H9 (cell line): Measurements from ENCODE around the gene HMCES. TPM values are rescaled to one million over a fixed set of nuclear protein-coding genes. Genes with fewer than 3 reads are reported as not detected.

Source experiments
- DNase-seq: peaks from one replicate; pipeline ENCODE4 v3.0.0-alpha.2; 2017
- H2AFZ ChIP-seq: one replicate; pipeline ENCODE4 v1.6.1; 2013; ENCODE audit warnings: mild to moderate bottlenecking, low read length, control low read depth, moderate library complexity
- H2AK5ac ChIP-seq: 2 replicates; pipeline ENCODE4 v1.6.1; 2013; ENCODE audit warnings: low read length, control low read depth, mixed read lengths; ENCODE audit not compliant: insufficient read length
- H2BK120ac ChIP-seq: one replicate; pipeline ENCODE4 v1.6.1; 2013; ENCODE audit warnings: low read depth, mild to moderate bottlenecking, low read length, control low read depth, inconsistent platforms; ENCODE audit not compliant: poor library complexity, severe bottlenecking
- H2BK12ac ChIP-seq: 2 replicates; pipeline ENCODE4 v1.6.1; 2013; ENCODE audit warnings: low read length, control low read depth, mixed read lengths, low read depth; ENCODE audit not compliant: insufficient read length
- H2BK15ac ChIP-seq: 2 replicates; pipeline ENCODE4 v1.6.1; 2013; ENCODE audit warnings: low read depth, low read length, control low read depth
- H2BK20ac ChIP-seq: one replicate; pipeline ENCODE4 v1.6.1; 2013; ENCODE audit warnings: low read depth, mild to moderate bottlenecking, low read length, control low read depth, inconsistent platforms; ENCODE audit not compliant: poor library complexity, severe bottlenecking
- H2BK5ac ChIP-seq: 2 replicates; pipeline ENCODE4 v1.6.1; 2013; ENCODE audit warnings: low read length, control low read depth, mixed read lengths; ENCODE audit not compliant: insufficient read length
- H3K14ac ChIP-seq: 2 replicates; pipeline ENCODE4 v1.6.1; 2013; ENCODE audit warnings: low read length, control low read depth; ENCODE audit not compliant: insufficient read depth
- H3K18ac ChIP-seq: 2 replicates; pipeline ENCODE4 v1.6.1; 2013; ENCODE audit warnings: low read depth, mild to moderate bottlenecking, mixed read lengths, low read length, control low read depth; ENCODE audit not compliant: insufficient read length
- H3K23ac ChIP-seq: 2 replicates; pipeline ENCODE4 v1.6.1; 2013; ENCODE audit warnings: low read length, control low read depth, mixed read lengths, low read depth; ENCODE audit not compliant: insufficient read length
- H3K23me2 ChIP-seq: 2 replicates; pipeline ENCODE4 v1.6.1; 2013; ENCODE audit warnings: low read depth, mild to moderate bottlenecking, mixed read lengths, low read length, control low read depth; ENCODE audit not compliant: insufficient read length, poor library complexity, severe bottlenecking
- H3K27ac ChIP-seq: 2 replicates; pipeline ENCODE4 v1.5.1; 2013; ENCODE audit warnings: low read length, control low read depth, mixed read lengths, low read depth; ENCODE audit not compliant: insufficient read length
- H3K27me3 ChIP-seq: 2 replicates; pipeline ENCODE4 v1.6.1; 2013; ENCODE audit warnings: low read length, control low read depth, inconsistent platforms; ENCODE audit not compliant: insufficient read depth
- H3K4ac ChIP-seq: 2 replicates; pipeline ENCODE4 v1.6.1; 2013; ENCODE audit warnings: low read depth, mild to moderate bottlenecking, control low read depth, inconsistent platforms, low read length, moderate library complexity
- H3K4me1 ChIP-seq: 2 replicates; pipeline ENCODE4 v1.6.1; 2013; ENCODE audit warnings: low read length, control low read depth, inconsistent platforms; ENCODE audit not compliant: insufficient read depth
- H3K4me2 ChIP-seq: 2 replicates; pipeline ENCODE4 v1.6.1; 2013; ENCODE audit warnings: low read length, control low read depth, mixed read lengths; ENCODE audit not compliant: insufficient read length, insufficient read depth
- H3K56ac ChIP-seq: 2 replicates; pipeline ENCODE4 v1.6.1; 2013; ENCODE audit warnings: low read depth, mild to moderate bottlenecking, mixed read lengths, low read length, control low read depth; ENCODE audit not compliant: insufficient read length
- H3K79me1 ChIP-seq: 2 replicates; pipeline ENCODE4 v1.6.1; 2013; ENCODE audit warnings: low read depth, mild to moderate bottlenecking, moderate library complexity, low read length, control low read depth, inconsistent platforms; ENCODE audit not compliant: insufficient read depth, poor library complexity, severe bottlenecking
- H3K79me2 ChIP-seq: 2 replicates; pipeline ENCODE4 v1.6.1; 2013; ENCODE audit warnings: low read length, control low read depth, inconsistent platforms; ENCODE audit not compliant: insufficient read depth
- H3K9ac ChIP-seq: 2 replicates; pipeline ENCODE4 v1.6.1; 2013; ENCODE audit warnings: low read length, control low read depth, mixed read lengths; ENCODE audit not compliant: insufficient read length; ENCODE audit errors: extremely low read depth
- H3K9me3 ChIP-seq: one replicate; pipeline ENCODE4 v1.6.1; 2013; ENCODE audit warnings: low read depth, low read length, inconsistent platforms; ENCODE audit not compliant: control insufficient read depth
- H3T11ph ChIP-seq: one replicate; pipeline ENCODE4 v1.6.1; 2013; ENCODE audit warnings: mild to moderate bottlenecking, low read length, control low read depth, inconsistent platforms
- H4K20me1 ChIP-seq: one replicate; pipeline ENCODE4 v1.6.1; 2013; ENCODE audit not compliant: control insufficient read depth, insufficient read length, insufficient read depth
- H4K5ac ChIP-seq: 2 replicates; pipeline ENCODE4 v1.6.1; 2013; ENCODE audit warnings: low read depth, mild to moderate bottlenecking, mixed read lengths, low read length, control low read depth; ENCODE audit not compliant: insufficient read length
- H4K8ac ChIP-seq: replicated peaks from 2 replicates; pipeline ENCODE4 v1.6.1; 2013; ENCODE audit warnings: low read length, control low read depth, mixed read lengths, low read depth; ENCODE audit not compliant: insufficient read length
- H4K91ac ChIP-seq: 2 replicates; pipeline ENCODE4 v1.6.1; 2013; ENCODE audit warnings: low read depth, mild to moderate bottlenecking, moderate library complexity, mixed read lengths, low read length, control low read depth; ENCODE audit not compliant: insufficient read length
- H3K27ac Mint-ChIP-seq, 3 experiments: 2 replicates in 2 of 3; 3 replicates in 1 of 3; pipeline ENCODE4 v1.8.0; 2020 to 2021; ENCODE audit warnings: mixed read lengths in 3 of 3, mild to moderate bottlenecking in 1 of 3, moderate library complexity in 1 of 3
- H3K27me3 Mint-ChIP-seq: 2 replicates; pipeline ENCODE4 v1.8.0; 2021; ENCODE audit warnings: low read depth, mild to moderate bottlenecking, moderate library complexity, mixed read lengths
- H3K36me3 Mint-ChIP-seq, 3 experiments: 2 replicates in 2 of 3; 3 replicates in 1 of 3; pipeline ENCODE4 v1.8.0; 2020 to 2021; ENCODE audit warnings: low read depth in 3 of 3, mixed read lengths in 3 of 3; ENCODE audit not compliant: insufficient read depth in 1 of 3
- H3K4me1 Mint-ChIP-seq, 2 experiments: 2 replicates each; pipeline ENCODE4 v1.8.0; 2020; ENCODE audit warnings: mixed read lengths in 2 of 2
- H3K4me3 Mint-ChIP-seq, 2 experiments: 2 replicates in 1 of 2; 3 replicates in 1 of 2; pipeline ENCODE4 v1.8.0; 2020 to 2021; ENCODE audit warnings: mild to moderate bottlenecking in 2 of 2, mixed read lengths in 2 of 2, moderate library complexity in 1 of 2
- H3K9me3 Mint-ChIP-seq, 2 experiments: 2 replicates in 1 of 2; 3 replicates in 1 of 2; pipeline ENCODE4 v1.8.0; 2020; ENCODE audit warnings: mild to moderate bottlenecking in 2 of 2, mixed read lengths in 2 of 2, moderate library complexity in 1 of 2
- WGBS: extraction: QIAGEN DNeasy Blood & Tissue Kit; methylation state at CpG from one replicate; pipeline ENCODE4 v1.1.7; 2013; ENCODE audit warnings: missing lambda C conversion rate, low lambda C conversion rate, mixed read lengths; ENCODE audit not compliant: insufficient read length; ENCODE audit errors: extremely low coverage; 5-methylcytosine and 5-hydroxymethylcytosine counted together
- total RNA-seq: library from RNA; stranded (reverse); gene quantifications from 2 replicates; pipeline ENCODE4 v1.2.1, GENCODE V29; 2021
- TF ChIP-seq, protein P1 (sequence below): fragments of 200-600 bp; sonication (generic); conservative IDR thresholded peaks from 3 replicates; pipeline ENCODE4 v1.8.0; 2021; ENCODE audit warnings: antibody characterized with exemption, mild to moderate bottlenecking

Gene HMCES
- total RNA-seq, 1 experiment from 2014 or later: 52.4 TPM

- Histone ChIP-seq H2BK20ac (no peak overlapping the region), H3K27ac (peak overlapping the region; percentile 19), H2AK5ac (no peak overlapping the region), H4K8ac (no peak overlapping the region), H3K23ac (no peak overlapping the region), H3K23me2 (no peaks in the 10 kb centered on the region), H3K4me2 (peak overlapping the region; percentile 10), H4K5ac (no peak overlapping the region), H2BK120ac (no peak overlapping the region), H3K9ac (no peak overlapping the region), H4K20me1 (no peaks in the 10 kb centered on the region), H4K91ac (no peak overlapping the region), H3K79me1 (no peaks in the 10 kb centered on the region), H2BK5ac (no peak overlapping the region), H3K9me3 (no peaks in the 10 kb centered on the region), H3K79me2 (no peaks in the 10 kb centered on the region), H3K18ac (no peak overlapping the region), H3K14ac (no peak overlapping the region), H3K4me1 (peaks cover 5% of the 10 kb centered on the region; the same call in 1 of the 2 replicates), H3K27me3 (no peaks in the 10 kb centered on the region), H2BK15ac (no peak overlapping the region), H3T11ph (no peak overlapping the region), H3K56ac (no peak overlapping the region), H2BK12ac (no peak overlapping the region), H3K4ac (no peak overlapping the region), H2AFZ (no peak overlapping the region)
- H3K27me3 Mint-ChIP-seq: no peaks in the 10 kb centered on the region; the same call in 1 of the 2 replicates
- H3K27ac Mint-ChIP-seq: peak overlapping the region; percentile 96 to 100 (median 97)
- H3K4me3 Mint-ChIP-seq: peak overlapping the region; percentile 48 to 73
- WGBS: no CpG with 5 or more reads among the region's 26 CpGs
- TF ChIP-seq, protein P1, sequence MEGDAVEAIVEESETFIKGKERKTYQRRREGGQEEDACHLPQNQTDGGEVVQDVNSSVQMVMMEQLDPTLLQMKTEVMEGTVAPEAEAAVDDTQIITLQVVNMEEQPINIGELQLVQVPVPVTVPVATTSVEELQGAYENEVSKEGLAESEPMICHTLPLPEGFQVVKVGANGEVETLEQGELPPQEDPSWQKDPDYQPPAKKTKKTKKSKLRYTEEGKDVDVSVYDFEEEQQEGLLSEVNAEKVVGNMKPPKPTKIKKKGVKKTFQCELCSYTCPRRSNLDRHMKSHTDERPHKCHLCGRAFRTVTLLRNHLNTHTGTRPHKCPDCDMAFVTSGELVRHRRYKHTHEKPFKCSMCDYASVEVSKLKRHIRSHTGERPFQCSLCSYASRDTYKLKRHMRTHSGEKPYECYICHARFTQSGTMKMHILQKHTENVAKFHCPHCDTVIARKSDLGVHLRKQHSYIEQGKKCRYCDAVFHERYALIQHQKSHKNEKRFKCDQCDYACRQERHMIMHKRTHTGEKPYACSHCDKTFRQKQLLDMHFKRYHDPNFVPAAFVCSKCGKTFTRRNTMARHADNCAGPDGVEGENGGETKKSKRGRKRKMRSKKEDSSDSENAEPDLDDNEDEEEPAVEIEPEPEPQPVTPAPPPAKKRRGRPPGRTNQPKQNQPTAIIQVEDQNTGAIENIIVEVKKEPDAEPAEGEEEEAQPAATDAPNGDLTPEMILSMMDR: no peak
- H3K9me3 Mint-ChIP-seq: no peaks in the 10 kb centered on the region; a peak in 2 of 5 replicates
- H3K4me1 Mint-ChIP-seq: peaks cover 23 to 31% of the 10 kb centered on the region in 2 experiments
- H3K36me3 Mint-ChIP-seq: peaks cover 9 to 35% (median 28%) of the 10 kb centered on the region in 3 experiments; a peak in 6 of 7 replicates
- DNase-seq: peak; percentile 100
These were observed 27.0 kb downstream of the HMCES start for GRCh38 chr3:129305592-129306091.
